Measurements from ENCODE around the gene TRPM3.

Gene TRPM3

DNA sequence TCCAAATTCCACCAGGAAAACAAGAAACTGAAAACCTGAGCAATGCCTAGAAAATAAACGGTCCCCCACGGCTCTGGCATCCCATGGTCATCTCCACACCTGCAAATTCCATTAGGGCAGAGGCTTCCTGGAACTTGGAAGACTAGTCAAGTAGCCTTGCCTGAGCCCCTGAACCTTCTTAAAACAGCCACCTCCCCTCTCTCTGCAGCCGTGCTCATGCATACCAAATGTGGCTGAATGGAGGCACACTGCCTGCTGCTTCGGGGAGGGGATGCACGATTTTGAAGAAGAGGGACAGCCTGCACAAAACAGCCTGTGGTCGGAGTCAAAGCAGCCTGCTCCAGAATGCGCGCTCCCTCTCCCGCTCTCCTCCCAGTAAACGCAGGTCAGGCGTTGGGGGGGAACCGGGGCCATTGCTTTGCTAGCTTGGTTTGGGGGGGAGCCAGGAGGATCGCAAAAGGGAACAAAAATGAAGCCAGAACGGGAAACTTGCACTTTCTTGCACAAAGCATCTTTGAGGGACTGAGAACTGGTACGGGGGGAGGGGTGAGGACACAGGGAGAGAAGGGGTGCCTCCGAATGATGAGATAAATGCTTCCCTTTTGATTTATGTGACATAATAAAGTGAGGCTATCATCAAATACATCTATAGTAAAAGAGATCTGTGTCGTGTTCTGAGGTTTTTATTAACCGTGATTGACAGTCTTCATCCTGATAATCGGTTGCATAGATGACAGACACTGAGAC, at the start of gene TRPM3:
TSS of gene TRPM3 (minus strand) at position 347 of the 747 bp plus-strand sequence. CDS start at position 80, 267 bp downstream.
- DNase-seq (ENCODE audit: low read depth in 2 of 3, low spot score in 1 of 3) = no peak

DNA sequence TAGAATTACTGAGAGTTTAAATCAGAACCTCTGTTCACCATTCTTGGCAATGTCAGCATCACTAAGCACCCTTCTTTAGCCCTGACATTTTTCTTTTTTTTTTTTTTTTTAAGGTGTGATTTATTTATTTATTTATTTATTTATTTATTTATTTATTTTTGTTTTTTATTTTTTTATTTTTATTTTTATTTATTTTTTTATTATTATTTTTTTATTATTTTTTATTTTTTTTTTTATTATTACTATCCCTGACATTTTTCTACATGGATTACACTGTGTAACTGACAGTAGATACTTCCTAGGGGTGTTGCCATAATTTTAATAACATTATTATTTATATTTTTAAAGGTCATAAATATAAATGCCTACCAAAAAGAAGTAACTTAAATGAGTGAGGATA, 47.0 kb upstream of the TRPM3 start:
- DNase-seq (ENCODE audit: low read depth in 2 of 3, low spot score in 1 of 3) = no peak

- DNase-seq (ENCODE audit: low read depth in 2 of 3, low spot score in 1 of 3) = no peak
Observed at GRCh38 chr9:71162126-71162525, 40.7 kb upstream of the TRPM3 start.

DNA sequence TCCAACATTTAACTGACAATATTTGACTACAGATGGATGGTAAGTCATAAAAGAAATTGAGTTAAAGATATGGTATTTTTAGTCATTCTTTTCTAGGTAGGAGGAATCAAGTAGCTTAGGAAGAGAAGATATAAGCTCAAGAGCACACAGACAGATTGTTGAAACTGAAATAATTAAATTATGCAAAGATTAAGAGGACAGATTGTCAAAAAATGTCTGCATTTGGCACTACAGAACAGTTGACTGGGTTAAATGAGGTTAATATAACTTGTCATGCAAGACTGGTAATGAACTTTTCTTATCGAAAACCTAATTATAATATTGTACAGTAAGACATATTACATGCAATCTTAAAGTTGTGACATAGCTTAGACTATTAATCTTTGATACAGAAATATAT, 36.3 kb upstream of the TRPM3 start:
- DNase-seq (ENCODE audit: low read depth in 2 of 3, low spot score in 1 of 3) = no peak

DNA sequence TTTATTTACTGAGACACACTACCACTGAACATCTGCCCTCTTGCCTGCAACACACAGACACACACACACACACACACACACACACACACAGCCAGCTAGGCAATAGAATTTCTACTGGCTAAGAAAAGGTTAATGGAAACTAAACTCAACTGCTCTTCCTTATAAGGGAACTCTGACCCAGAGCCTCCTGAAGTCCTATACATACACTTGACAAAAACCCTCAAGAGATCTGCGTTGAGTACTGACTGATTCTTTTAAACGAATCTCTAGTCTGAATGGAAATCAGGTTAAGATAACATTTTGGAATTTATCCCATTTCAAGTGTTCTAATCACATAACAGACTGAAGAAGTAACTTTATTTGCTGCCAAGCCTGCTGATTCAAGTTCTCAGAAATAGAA, 25.9 kb upstream of the TRPM3 start:
- no peak for DNase-seq (ENCODE audit: low read depth in 2 of 3, low spot score in 1 of 3)

DNA sequence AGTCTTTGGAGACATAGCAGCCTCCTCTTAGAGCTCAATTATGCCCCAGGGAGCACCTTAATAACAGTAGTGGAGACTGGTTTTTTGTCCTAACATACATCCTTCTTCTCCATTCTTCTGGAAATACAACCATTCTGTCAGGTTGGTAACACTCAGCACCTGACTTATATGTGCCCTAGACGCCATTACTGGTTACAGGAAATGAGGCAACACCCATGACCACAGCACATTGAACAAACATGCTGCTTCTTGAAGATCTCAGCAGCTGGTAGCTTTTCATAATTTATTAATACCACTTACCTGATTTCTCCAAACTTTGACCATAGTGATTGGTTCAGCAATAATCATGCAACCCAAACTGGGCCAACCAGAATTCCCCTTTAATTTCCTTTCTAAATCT, 25.1 kb upstream of the TRPM3 start:
- no peak for DNase-seq (ENCODE audit: low read depth in 2 of 3, low spot score in 1 of 3)

GRCh38 chr9:71145179-71145578, 23.8 kb upstream of the TRPM3 start:
- no peak for DNase-seq (ENCODE audit: low read depth in 2 of 3, low spot score in 1 of 3)

GRCh38 chr9:71144495-71144894, 23.1 kb upstream of the TRPM3 start:
- DNase-seq (ENCODE audit: low read depth in 2 of 3, low spot score in 1 of 3) = no peak

DNA sequence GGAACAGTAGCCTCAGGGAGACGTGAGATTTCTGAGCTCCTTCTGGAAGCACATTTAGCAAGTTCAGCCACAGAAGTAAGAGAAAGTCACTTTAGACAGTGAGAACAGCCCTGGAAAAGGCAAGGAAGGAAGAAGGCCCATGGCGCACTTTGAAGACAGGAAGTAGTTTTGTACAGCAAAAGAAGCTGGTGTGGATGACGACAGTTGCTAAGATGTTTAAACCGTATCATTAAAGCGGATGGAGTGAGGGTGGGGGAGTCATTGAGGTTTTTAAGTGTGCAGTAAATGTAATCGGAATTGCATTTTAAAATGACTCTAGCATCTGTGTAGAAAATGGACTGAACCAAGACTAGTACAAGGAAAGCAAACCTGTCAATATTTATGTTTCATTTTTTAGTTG, 15.3 kb upstream of the TRPM3 start:
- DNase-seq (ENCODE audit: low read depth in 2 of 3, low spot score in 1 of 3) = no peak

- no peak for DNase-seq (ENCODE audit: low read depth in 2 of 3, low spot score in 1 of 3)
Observed at GRCh38 chr9:71131145-71131544, 9.7 kb upstream of the TRPM3 start.

GRCh38 chr9:71130521-71130920, 9.1 kb upstream of the TRPM3 start:
- no peak for DNase-seq (ENCODE audit: low read depth in 2 of 3, low spot score in 1 of 3)

- DNase-seq (ENCODE audit: low read depth in 2 of 3, low spot score in 1 of 3) = no peak
Observed at GRCh38 chr9:71128796-71129195, 7.4 kb upstream of the TRPM3 start.

- DNase-seq (ENCODE audit: low read depth in 2 of 3, low spot score in 1 of 3) = no peak
Observed at GRCh38 chr9:71127301-71127700, 5.9 kb upstream of the TRPM3 start.

GRCh38 chr9:71122421-71122820, 1.0 kb upstream of the TRPM3 start:
- DNase-seq (ENCODE audit: low read depth in 2 of 3, low spot score in 1 of 3) = no peak

DNA sequence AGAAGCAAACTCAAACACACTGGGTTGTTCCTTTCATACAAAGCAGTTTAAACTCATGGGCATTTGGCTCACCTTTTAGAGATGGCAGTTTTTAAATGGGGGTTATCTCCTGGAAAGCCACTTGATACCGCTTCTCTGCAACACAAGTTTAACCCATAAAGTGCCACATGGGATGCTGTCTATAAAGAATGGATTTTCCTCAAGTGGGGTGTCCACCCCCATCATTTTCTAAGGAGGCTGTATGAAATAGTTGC, 528 bp upstream of the TRPM3 start:
- no peak for DNase-seq (ENCODE audit: low read depth in 2 of 3, low spot score in 1 of 3)

DNA sequence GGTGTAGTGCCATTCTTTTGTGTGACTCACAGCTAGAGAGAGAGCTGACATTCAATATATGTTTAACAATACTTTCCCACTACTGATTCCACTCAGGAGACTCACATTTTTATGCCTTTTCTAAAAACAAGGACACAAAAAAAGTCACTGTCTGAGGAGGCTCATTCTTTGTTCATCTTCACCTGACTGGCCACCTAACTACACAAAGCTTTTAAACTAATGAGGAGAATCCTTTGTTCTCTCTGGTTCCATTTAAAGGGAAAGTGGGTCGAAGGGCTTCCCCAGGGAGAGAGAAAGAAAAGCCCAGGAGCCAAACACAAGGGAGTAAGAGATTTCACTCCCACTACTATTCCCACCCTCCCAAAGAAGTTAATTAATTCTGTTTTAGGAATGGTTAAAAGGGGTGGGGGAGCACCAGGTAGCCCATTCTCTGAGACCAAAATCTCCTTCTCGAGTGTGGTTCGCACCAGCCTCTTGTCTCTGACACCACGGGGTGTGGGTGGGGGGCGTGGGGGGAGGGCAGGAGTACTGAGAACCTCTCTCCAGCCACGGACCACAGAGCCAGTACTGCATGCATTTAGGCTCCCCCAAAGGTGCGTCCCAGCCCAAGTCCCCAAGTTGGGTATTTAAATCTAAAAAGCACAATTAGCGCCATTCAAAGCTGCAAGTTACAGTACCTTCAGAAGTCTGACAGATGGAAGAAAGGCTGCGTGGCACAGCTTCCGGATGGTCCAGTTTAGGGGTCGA, 747 bp downstream of the TRPM3 start:
- DNase-seq (ENCODE audit: low read depth in 2 of 3, low spot score in 1 of 3) = no peak

- DNase-seq (ENCODE audit: low read depth in 2 of 3, low spot score in 1 of 3) = no peak
Observed at GRCh38 chr9:71119746-71120145, 1.7 kb downstream of the TRPM3 start.

DNA sequence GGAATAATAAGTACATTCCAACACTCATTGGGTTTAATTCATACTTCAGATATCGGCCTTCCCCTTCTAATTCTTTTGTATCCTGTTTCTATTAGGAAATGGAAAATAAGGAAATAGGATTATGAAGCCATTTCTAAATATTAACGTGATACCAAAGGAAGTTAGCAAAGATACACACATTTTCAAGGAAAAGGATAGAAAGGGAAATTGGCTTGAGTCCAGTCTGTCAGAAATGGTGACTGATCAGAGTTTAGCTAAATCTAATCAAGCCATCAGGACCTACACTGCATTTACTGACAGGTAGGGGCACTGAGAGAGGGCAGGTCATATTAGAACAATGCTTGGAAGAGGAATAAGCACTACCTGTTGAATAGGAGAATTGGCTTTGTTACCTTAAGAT, 3.1 kb downstream of the TRPM3 start:
- DNase-seq (ENCODE audit: low read depth in 2 of 3, low spot score in 1 of 3) = no peak

DNA sequence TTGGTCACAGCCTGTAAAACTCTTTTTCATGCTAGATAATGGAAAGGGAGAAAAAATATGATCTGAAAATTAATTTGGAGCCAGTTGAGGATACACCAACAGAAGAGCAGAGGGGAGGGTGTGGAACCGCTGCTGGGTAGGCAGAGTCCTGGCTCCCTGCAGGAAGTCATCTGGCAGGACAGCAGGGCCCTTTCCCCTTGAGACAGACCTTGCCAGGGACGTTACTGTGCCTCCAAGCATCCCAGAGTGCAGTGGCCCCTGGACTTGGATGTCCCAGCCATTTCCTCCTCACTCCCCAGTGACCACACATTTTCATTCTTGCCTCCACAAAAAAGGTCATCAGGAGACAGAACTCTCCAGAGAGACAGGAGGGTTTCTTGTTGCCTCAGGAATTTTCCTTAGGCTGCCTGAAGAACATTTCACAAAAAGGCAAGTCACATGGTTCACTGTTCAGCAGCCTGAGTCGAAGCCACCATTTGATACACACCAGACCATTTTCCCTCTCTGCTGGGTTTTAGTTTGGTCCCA, 5.9 kb downstream of the TRPM3 start:
- no peak for DNase-seq (ENCODE audit: low read depth in 2 of 3, low spot score in 1 of 3)

GRCh38 chr9:71112866-71113265, 8.6 kb downstream of the TRPM3 start:
- DNase-seq (ENCODE audit: low read depth in 2 of 3, low spot score in 1 of 3) = no peak

- no peak for DNase-seq (ENCODE audit: low read depth in 2 of 3, low spot score in 1 of 3)
Observed at GRCh38 chr9:71108937-71109336, 12.5 kb downstream of the TRPM3 start.

GRCh38 chr9:71106992-71107391, 14.4 kb downstream of the TRPM3 start:
- DNase-seq (ENCODE audit: low read depth in 2 of 3, low spot score in 1 of 3) = no peak

- no peak for DNase-seq (ENCODE audit: low read depth in 2 of 3, low spot score in 1 of 3)
Observed at GRCh38 chr9:71105192-71105591, 16.2 kb downstream of the TRPM3 start.
